A673 (cell line): ENCODE measurements around the gene ADK. TPM values are rescaled to one million over a fixed set of nuclear protein-coding genes. Genes with fewer than 3 reads are reported as not detected.

Experiments used
- BruUV-seq: library from RNA; stranded (reverse); fragments of 400-500 nt; replicated peaks from 2 replicates; lab custom pipeline; 2021; lab: Mats Ljungman, UMichigan
- CTCF ChIA-PET: fragments of 300-600 bp; sonication (Branson Sonifier 250); formaldehyde crosslinking; loops from one replicate; lab custom pipeline; 2022; ENCODE audit warnings: antibody characterized with exemption; lab: Charles Lee
- POLR2A ChIA-PET: fragments of 300-600 bp; sonication (Branson Sonifier 250); formaldehyde crosslinking; loops from one replicate; lab custom pipeline; 2022; ENCODE audit warnings: antibody characterized with exemption; ENCODE audit not compliant: low non-redundant PET; lab: Charles Lee
- DNase-seq: peaks from one replicate; pipeline ENCODE4 v3.0.0-alpha.2; 2015; ENCODE audit warnings: low spot score
- H3K27ac ChIP-seq: fragments of 200-600 bp; sonication (generic); 2 replicates; pipeline ENCODE4 v1.5.1; 2016; ENCODE audit warnings: mixed run types, low read depth, mild to moderate bottlenecking, mixed read lengths, antibody characterized with exemption, low read length; ENCODE audit not compliant: poor library complexity, severe bottlenecking
- H3K27me3 ChIP-seq: fragments of 200-600 bp; sonication (generic); replicated peaks from 2 replicates; pipeline ENCODE4 v1.6.1; 2017; ENCODE audit warnings: mixed run types, low read depth, mild to moderate bottlenecking, mixed read lengths, antibody characterized with exemption, low read length; ENCODE audit not compliant: insufficient read depth, poor library complexity
- H3K36me3 ChIP-seq: fragments of 200-600 bp; sonication (generic); 2 replicates; pipeline ENCODE4 v1.6.1; 2016; ENCODE audit warnings: mixed run types, mild to moderate bottlenecking, mixed read lengths, antibody characterized with exemption, low read length; ENCODE audit not compliant: insufficient read depth, poor library complexity, severe bottlenecking
- H3K4me1 ChIP-seq: fragments of 200-600 bp; sonication (generic); 2 replicates; pipeline ENCODE4 v1.6.1; 2017; ENCODE audit warnings: mixed run types, mild to moderate bottlenecking, mixed read lengths, antibody characterized with exemption, low read length; ENCODE audit not compliant: insufficient read depth, poor library complexity, severe bottlenecking
- H3K4me3 ChIP-seq: fragments of 200-600 bp; sonication (generic); 2 replicates; pipeline ENCODE4 v1.5.1; 2016; ENCODE audit warnings: low read depth, mixed run types, mild to moderate bottlenecking, mixed read lengths, low read length; ENCODE audit not compliant: poor library complexity, severe bottlenecking
- H3K9me3 ChIP-seq: fragments of 200-600 bp; sonication (generic); 2 replicates; pipeline ENCODE4 v1.6.1; 2016; ENCODE audit warnings: mixed run types, low read depth, mild to moderate bottlenecking, mixed read lengths, antibody characterized with exemption, low read length; ENCODE audit not compliant: poor library complexity, severe bottlenecking
- CTCF ChIP-seq: fragments of 300-800, 200-600 bp; sonication (generic); conservative IDR thresholded peaks from 2 replicates; pipeline ENCODE4 v1.5.1; 2017; ENCODE audit warnings: low read depth, mild to moderate bottlenecking, antibody characterized with exemption, low read length, moderate library complexity, mixed read lengths
- EZH2 ChIP-seq: fragments of 200-600 bp; sonication (generic); IDR thresholded peaks from 2 replicates; pipeline ENCODE4 v1.6.1; 2017; ENCODE audit warnings: borderline replicate concordance, low read depth, mild to moderate bottlenecking, mixed read lengths, antibody characterized with exemption, low read length; ENCODE audit not compliant: poor library complexity, severe bottlenecking
- intact Hi-C: fragments of 100-400 bp; cut with micrococcal nuclease; formaldehyde crosslinking; loops from one replicate; pipeline ENCODE4 v1.10.0; 2022; ENCODE audit not compliant: unreplicated experiment
- total RNA-seq: library from RNA; stranded (reverse); gene quantifications from 2 replicates; pipeline ENCODE4 v1.2.3, GENCODE V29; 2021

ADK gene
- total RNA-seq, 1 experiment from 2014 or later = 49.0 TPM

GRCh38 chr10:74365109-74365508 lies 214.1 kb downstream of the ADK start:
- intact Hi-C loops = no loop called here
- H3K4me1 ChIP-seq = no peaks in the 10 kb centered on the region
- H3K27me3 ChIP-seq = no peaks in the 10 kb centered on the region
- no peak overlapping the region for H3K4me3 ChIP-seq
- ChIA-PET CTCF (interaction anchor here (0.7 kb wide), 1 partner anchor 617 kb away, joined by 3 read pairs; no protein-coding TSS in a partner anchor), POLR2A (no interaction called here)
- TF ChIP-seq CTCF = no peak
- TF ChIP-seq EZH2 = no peak
- no peak overlapping the region for H3K27ac ChIP-seq
- no TSS peak for BruUV-seq
- H3K36me3 ChIP-seq = no peaks in the 10 kb centered on the region
- peaks cover 11% of the 10 kb centered on the region for H3K9me3 ChIP-seq
- DNase-seq = no peak

- no TSS peak for BruUV-seq
- H3K27me3 ChIP-seq = no peaks in the 10 kb centered on the region
- POLR2A ChIA-PET = no interaction called here
- no peaks in the 10 kb centered on the region for H3K36me3 ChIP-seq
- no peak overlapping the region for H3K4me3 ChIP-seq
- no peaks in the 10 kb centered on the region for H3K4me1 ChIP-seq
- CTCF ChIA-PET = no interaction called here
- DNase-seq = no peak
- TF ChIP-seq CTCF (no peak), EZH2 (no peak)
- no peak overlapping the region for H3K27ac ChIP-seq
- no peaks in the 10 kb centered on the region for H3K9me3 ChIP-seq
- intact Hi-C loops = no loop called here
Observed at GRCh38 chr10:74371696-74372095, 220.7 kb downstream of the ADK start.

- no peaks in the 10 kb centered on the region for H3K9me3 ChIP-seq
- ChIA-PET POLR2A (no interaction called here), CTCF (no interaction called here)
- no peak for DNase-seq
- H3K27me3 ChIP-seq = no peaks in the 10 kb centered on the region
- no peaks in the 10 kb centered on the region for H3K36me3 ChIP-seq
- no peak overlapping the region for H3K27ac ChIP-seq
- no peaks in the 10 kb centered on the region for H3K4me1 ChIP-seq
- intact Hi-C loops = no loop called here
- no TSS peak for BruUV-seq
- no peak overlapping the region for H3K4me3 ChIP-seq
- TF ChIP-seq EZH2 (no peak), CTCF (no peak)
Observed at GRCh38 chr10:74373059-74373458, 222.0 kb downstream of the ADK start.
